B cell (primary cell): ENCODE results near the gene JAML.

ENCODE experiments used
- CTCF ChIP-seq: fragments of 200-600 bp; IDR thresholded peaks from one replicate; pipeline ENCODE4 v1.8.0; 2022; ENCODE audit warnings: antibody characterized with exemption, mild to moderate bottlenecking
- EZH2 ChIP-seq: IDR thresholded peaks from 2 replicates; pipeline ENCODE4 v1.6.1; 2012; ENCODE audit warnings: borderline replicate concordance, low read depth, mild to moderate bottlenecking, moderate library complexity, low read length; ENCODE audit not compliant: insufficient read depth, poor library complexity, severe bottlenecking

- TF ChIP-seq CTCF (no peak), EZH2 (no peak)
Measured at GRCh38 chr11:118230088-118230487, 5.3 kb upstream of the JAML start.
